Parathyroid adenoma (tissue), 2 donors: ENCODE data around the gene LRRC72.

Experiments
- H2AFZ ChIP-seq: fragments of 300-600 bp; sonication (generic); one replicate; pipeline ENCODE4 v1.7.0; 2017; ENCODE audit warnings: antibody characterized with exemption, mild to moderate bottlenecking
- H3K27ac ChIP-seq: fragments of 300-600 bp; sonication (generic); one replicate; pipeline ENCODE4 v1.7.0; 2017
- H3K27me3 ChIP-seq: fragments of 300-600 bp; sonication (generic); one replicate; pipeline ENCODE4 v1.7.0; 2017; ENCODE audit warnings: low read length; ENCODE audit not compliant: control insufficient read depth, insufficient read depth
- H3K36me3 ChIP-seq: fragments of 300-600 bp; sonication (generic); one replicate; pipeline ENCODE4 v1.7.0; 2017; ENCODE audit warnings: low read length; ENCODE audit not compliant: control insufficient read depth, insufficient read depth
- H3K4me1 ChIP-seq: fragments of 300-600 bp; sonication (generic); one replicate; pipeline ENCODE4 v1.7.0; 2017; ENCODE audit warnings: control low read depth
- H3K4me2 ChIP-seq: fragments of 300-600 bp; sonication (generic); one replicate; pipeline ENCODE4 v1.7.0; 2017; ENCODE audit warnings: low read length
- H3K4me3 ChIP-seq: fragments of 300-600 bp; sonication (generic); one replicate; pipeline ENCODE4 v1.7.0; 2017; ENCODE audit warnings: low read depth, low read length
- H3K79me2 ChIP-seq: fragments of 300-600 bp; sonication (generic); one replicate; pipeline ENCODE4 v1.7.0; 2017; ENCODE audit warnings: control low read depth
- H3K9ac ChIP-seq: fragments of 300-600 bp; sonication (generic); one replicate; pipeline ENCODE4 v1.7.0; 2017; ENCODE audit warnings: mild to moderate bottlenecking
- H3K9me3 ChIP-seq: fragments of 300-600 bp; sonication (generic); one replicate; pipeline ENCODE4 v1.7.0; 2017; ENCODE audit warnings: low read length; ENCODE audit not compliant: control insufficient read depth
- CTCF ChIP-seq: fragments of 300-600 bp; sonication (generic); IDR thresholded peaks from one replicate; pipeline ENCODE4 v1.7.0; 2017; ENCODE audit warnings: antibody characterized with exemption, mild to moderate bottlenecking
- donor health status: primary hyperparathyroidism.

Gene LRRC72

GRCh38 chr7:16543456-16543855 lies 16.8 kb downstream of the LRRC72 start:
- H3K36me3 ChIP-seq: no peaks in the 10 kb centered on the region
- no peaks in the 10 kb centered on the region for H3K27me3 ChIP-seq
- H3K4me3 ChIP-seq: no peak overlapping the region
- no peaks in the 10 kb centered on the region for H3K9me3 ChIP-seq
- no peak overlapping the region for H3K4me2 ChIP-seq
- no peak for TF ChIP-seq CTCF
- H3K79me2 ChIP-seq: no peaks in the 10 kb centered on the region
- H3K9ac ChIP-seq: no peak overlapping the region
- no peaks in the 10 kb centered on the region for H3K4me1 ChIP-seq
- H3K27ac ChIP-seq: no peak overlapping the region
- no peak overlapping the region for H2AFZ ChIP-seq

DNA sequence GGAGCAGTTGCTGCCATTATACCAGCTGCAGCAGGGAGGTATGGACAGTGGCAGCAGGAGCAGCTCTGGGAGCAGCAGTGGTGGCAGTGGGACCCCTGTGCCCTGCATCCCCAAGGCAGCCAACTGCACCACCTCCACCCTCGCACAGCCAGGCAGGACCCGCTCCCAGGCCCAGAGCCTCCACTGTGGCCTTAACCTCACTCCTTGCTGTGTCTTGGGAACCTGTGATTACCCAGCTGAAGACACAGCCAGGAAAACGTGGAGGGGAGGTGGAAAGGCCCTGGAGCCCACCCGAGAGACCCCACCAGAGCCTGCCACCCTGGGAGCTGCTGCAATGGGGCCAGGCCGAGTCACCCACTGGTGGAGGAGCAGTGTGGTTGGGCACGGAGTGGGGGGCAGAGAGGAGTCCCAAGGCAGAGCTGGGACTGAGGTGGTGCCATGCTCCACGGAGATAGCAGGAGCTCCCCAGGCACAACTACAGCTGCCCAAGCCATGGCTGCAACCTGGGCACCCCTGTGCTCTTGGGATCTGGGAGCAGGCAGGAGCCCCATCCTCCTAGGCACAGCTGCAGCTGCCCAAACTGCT lies 20.4 kb downstream of the LRRC72 start:
- Histone ChIP-seq H3K27me3 (no peaks in the 10 kb centered on the region), H3K79me2 (no peaks in the 10 kb centered on the region), H3K9me3 (no peaks in the 10 kb centered on the region), H3K36me3 (no peaks in the 10 kb centered on the region), H3K4me2 (no peak overlapping the region), H3K4me3 (no peak overlapping the region), H3K9ac (no peak overlapping the region), H2AFZ (no peak overlapping the region), H3K4me1 (no peaks in the 10 kb centered on the region), H3K27ac (no peak overlapping the region)
- TF ChIP-seq CTCF: no peak

DNA sequence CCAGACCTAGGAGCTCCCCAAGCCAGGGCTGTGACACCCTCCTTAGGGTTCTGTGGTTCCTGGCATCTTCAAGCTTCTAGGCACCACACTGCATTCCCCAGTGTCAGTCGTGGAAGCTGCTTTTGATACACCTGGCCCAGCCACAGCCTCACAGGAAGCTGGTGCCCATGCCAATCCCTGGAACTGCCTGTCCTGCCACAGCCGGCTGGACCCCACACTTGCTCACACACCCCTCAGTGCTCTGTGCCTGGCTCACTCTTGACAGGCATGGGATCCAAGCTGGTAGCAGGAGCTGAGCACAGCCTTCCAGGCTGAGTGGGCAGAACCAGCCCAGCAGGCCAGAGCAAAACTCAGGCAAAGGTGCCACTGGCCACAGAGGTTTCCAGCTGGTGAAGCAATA lies 21.8 kb downstream of the LRRC72 start:
- Histone ChIP-seq H2AFZ (no peak overlapping the region), H3K4me1 (no peaks in the 10 kb centered on the region), H3K79me2 (no peaks in the 10 kb centered on the region), H3K27ac (no peak overlapping the region), H3K27me3 (no peaks in the 10 kb centered on the region), H3K36me3 (no peaks in the 10 kb centered on the region), H3K9ac (no peak overlapping the region), H3K4me2 (no peak overlapping the region), H3K9me3 (no peaks in the 10 kb centered on the region), H3K4me3 (no peak overlapping the region)
- no peak for TF ChIP-seq CTCF

DNA sequence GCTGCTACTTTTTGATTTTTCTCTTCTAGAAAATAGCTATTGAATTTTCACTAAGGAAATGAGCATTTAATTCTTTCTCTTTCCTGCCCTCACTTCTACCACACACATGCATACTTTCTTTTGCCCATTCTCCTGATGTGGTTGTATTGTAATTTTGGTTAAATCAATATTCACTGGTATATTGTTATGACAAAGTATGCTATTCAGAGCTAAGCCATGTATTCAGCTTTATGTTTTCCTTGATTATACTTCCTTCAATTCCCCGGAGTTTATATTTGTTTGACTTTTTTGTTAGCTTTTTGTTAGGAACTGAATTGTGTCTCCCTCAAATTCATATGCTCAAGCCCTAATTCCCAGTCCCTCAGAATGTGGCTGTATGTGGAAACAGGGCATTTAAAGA lies 24.0 kb downstream of the LRRC72 start:
- no peaks in the 10 kb centered on the region for H3K27me3 ChIP-seq
- no peak overlapping the region for H3K27ac ChIP-seq
- no peaks in the 10 kb centered on the region for H3K4me1 ChIP-seq
- no peaks in the 10 kb centered on the region for H3K9me3 ChIP-seq
- TF ChIP-seq CTCF: no peak
- no peak overlapping the region for H3K4me3 ChIP-seq
- no peak overlapping the region for H3K4me2 ChIP-seq
- H2AFZ ChIP-seq: no peak overlapping the region
- no peak overlapping the region for H3K9ac ChIP-seq
- H3K79me2 ChIP-seq: no peaks in the 10 kb centered on the region
- no peaks in the 10 kb centered on the region for H3K36me3 ChIP-seq

GRCh38 chr7:16554518-16555236 lies 28.1 kb downstream of the LRRC72 start:
- Histone ChIP-seq H3K9ac (no peak overlapping the region), H3K79me2 (no peaks in the 10 kb centered on the region), H3K36me3 (no peaks in the 10 kb centered on the region), H3K4me1 (no peaks in the 10 kb centered on the region), H3K27ac (no peak overlapping the region), H3K4me3 (no peak overlapping the region), H3K27me3 (no peaks in the 10 kb centered on the region), H3K9me3 (no peaks in the 10 kb centered on the region), H3K4me2 (no peak overlapping the region), H2AFZ (no peak overlapping the region)
- no peak for TF ChIP-seq CTCF
